ENCODE results near the gene SF3A1. TPM values are rescaled to one million over a fixed set of nuclear protein-coding genes. Genes with fewer than 3 reads are reported as not detected.

Gene SF3A1
- total RNA-seq, 1 experiment from 2014 or later, result 167 TPM

GRCh38 chr22:30348809-30349208 lies 7.9 kb downstream of the SF3A1 start:
- intact Hi-C loops (cut with micrococcal nuclease), result no loop called here
- Mint-ChIP-seq H3K4me1 (ENCODE audit: insufficient read depth, unreplicated experiment) (peaks cover 4% of the 10 kb centered on the region), H3K4me3 (ENCODE audit: unreplicated experiment) (no peak overlapping the region), H3K27ac (ENCODE audit: low read depth, unreplicated experiment) (peak overlapping the region; percentile 27), H3K9me3 (ENCODE audit: unreplicated experiment) (no peaks in the 10 kb centered on the region), H3K27me3 (ENCODE audit: insufficient read depth, unreplicated experiment) (no peaks in the 10 kb centered on the region), H3K36me3 (ENCODE audit: insufficient read depth, unreplicated experiment) (peaks cover 90% of the 10 kb centered on the region)
- ChIA-PET POLR2A (interaction anchor here (3.6 kb wide), 1 partner anchor 21 kb away, joined by 16 read pairs; the partner anchor contains the start of gene TBC1D10A), CTCF (interaction anchor here (0.6 to 1.0 kb wide), 3 partner anchors 41 to 571 kb away, joined by 4 to 7 read pairs (median 5); no protein-coding TSS in a partner anchor)
- no peak for TF ChIP-seq CTCF (IDR thresholded peaks at IDR 0.05; ENCODE audit: unreplicated experiment)
- no TSS peak for BruUV-seq (replicated peaks)
- no peak for DNase-seq (ENCODE audit: unreplicated experiment)

- no peak for TF ChIP-seq CTCF (IDR thresholded peaks at IDR 0.05; ENCODE audit: unreplicated experiment)
- Mint-ChIP-seq H3K9me3 (ENCODE audit: unreplicated experiment) (no peaks in the 10 kb centered on the region), H3K4me3 (ENCODE audit: unreplicated experiment) (no peak overlapping the region), H3K27me3 (ENCODE audit: insufficient read depth, unreplicated experiment) (no peaks in the 10 kb centered on the region), H3K4me1 (ENCODE audit: insufficient read depth, unreplicated experiment) (peaks cover under 1% of the 10 kb centered on the region), H3K36me3 (ENCODE audit: insufficient read depth, unreplicated experiment) (peaks cover 91% of the 10 kb centered on the region), H3K27ac (ENCODE audit: low read depth, unreplicated experiment) (peak overlapping the region; percentile 27)
- CTCF ChIA-PET, result interaction anchor here (1.0 to 1.3 kb wide), 2 partner anchors 16 to 61 kb away, joined by 4 to 5 read pairs; no protein-coding TSS in a partner anchor
- POLR2A ChIA-PET, result no interaction called here
- no peak for DNase-seq (ENCODE audit: unreplicated experiment)
- intact Hi-C loops (cut with micrococcal nuclease), result no loop called here
- no TSS peak for BruUV-seq (replicated peaks)
Measured at GRCh38 chr22:30348404-30348803, 8.3 kb downstream of the SF3A1 start.

GRCh38 chr22:30347255-30347892 lies 9.3 kb downstream of the SF3A1 start:
- no TSS peak for BruUV-seq (replicated peaks)
- no peak for DNase-seq (ENCODE audit: unreplicated experiment)
- Mint-ChIP-seq H3K9me3 (ENCODE audit: unreplicated experiment) (no peaks in the 10 kb centered on the region), H3K4me1 (ENCODE audit: insufficient read depth, unreplicated experiment) (no peaks in the 10 kb centered on the region), H3K27ac (ENCODE audit: low read depth, unreplicated experiment) (no peak overlapping the region), H3K36me3 (ENCODE audit: insufficient read depth, unreplicated experiment) (peaks cover 93% of the 10 kb centered on the region), H3K27me3 (ENCODE audit: insufficient read depth, unreplicated experiment) (no peaks in the 10 kb centered on the region), H3K4me3 (ENCODE audit: unreplicated experiment) (no peak overlapping the region)
- intact Hi-C loops (cut with micrococcal nuclease), result no loop called here
- CTCF ChIA-PET, result interaction anchor here (1.3 kb wide), 1 partner anchor 15 kb away, joined by 4 read pairs; no protein-coding TSS in a partner anchor
- POLR2A ChIA-PET, result interaction anchor here (1.0 to 1.4 kb wide), 3 partner anchors 12 to 21 kb away, joined by 3 to 4 read pairs (median 3); partner anchors contain the start of gene TBC1D10A
- no peak for TF ChIP-seq CTCF (IDR thresholded peaks at IDR 0.05; ENCODE audit: unreplicated experiment)

GRCh38 chr22:30344447-30345200 lies 12.1 kb downstream of the SF3A1 start:
- Mint-ChIP-seq H3K4me1 (ENCODE audit: insufficient read depth, unreplicated experiment) (no peaks in the 10 kb centered on the region), H3K27ac (ENCODE audit: low read depth, unreplicated experiment) (no peak overlapping the region), H3K27me3 (ENCODE audit: insufficient read depth, unreplicated experiment) (no peaks in the 10 kb centered on the region), H3K4me3 (ENCODE audit: unreplicated experiment) (no peak overlapping the region), H3K9me3 (ENCODE audit: unreplicated experiment) (no peaks in the 10 kb centered on the region), H3K36me3 (ENCODE audit: insufficient read depth, unreplicated experiment) (peaks cover 86% of the 10 kb centered on the region)
- CTCF ChIA-PET, result interaction anchor here (0.6 to 1.1 kb wide), 3 partner anchors 11 to 255 kb away, joined by 3 to 4 read pairs (median 3); no protein-coding TSS in a partner anchor
- TF ChIP-seq CTCF (IDR thresholded peaks at IDR 0.05; ENCODE audit: unreplicated experiment), result no peak
- intact Hi-C loops (cut with micrococcal nuclease), result no loop called here
- POLR2A ChIA-PET, result interaction anchor here (0.6 to 1.0 kb wide), 2 partner anchors 10 to 14 kb away, joined by 3 to 4 read pairs; no protein-coding TSS in a partner anchor
- no TSS peak for BruUV-seq (replicated peaks)
- DNase-seq (ENCODE audit: unreplicated experiment), result no peak

Measured in MCF 10A (cell line).